ENCODE results near the gene GLB1L2. TPM values are rescaled to one million over a fixed set of nuclear protein-coding genes. Genes with fewer than 3 reads are reported as not detected.
"Not testable (repeated sequence)": the region's sequence is repeated elsewhere in the genome, so short reads cannot be mapped to it uniquely, and the experiment has no call there.

The GLB1L2 gene, protein sequence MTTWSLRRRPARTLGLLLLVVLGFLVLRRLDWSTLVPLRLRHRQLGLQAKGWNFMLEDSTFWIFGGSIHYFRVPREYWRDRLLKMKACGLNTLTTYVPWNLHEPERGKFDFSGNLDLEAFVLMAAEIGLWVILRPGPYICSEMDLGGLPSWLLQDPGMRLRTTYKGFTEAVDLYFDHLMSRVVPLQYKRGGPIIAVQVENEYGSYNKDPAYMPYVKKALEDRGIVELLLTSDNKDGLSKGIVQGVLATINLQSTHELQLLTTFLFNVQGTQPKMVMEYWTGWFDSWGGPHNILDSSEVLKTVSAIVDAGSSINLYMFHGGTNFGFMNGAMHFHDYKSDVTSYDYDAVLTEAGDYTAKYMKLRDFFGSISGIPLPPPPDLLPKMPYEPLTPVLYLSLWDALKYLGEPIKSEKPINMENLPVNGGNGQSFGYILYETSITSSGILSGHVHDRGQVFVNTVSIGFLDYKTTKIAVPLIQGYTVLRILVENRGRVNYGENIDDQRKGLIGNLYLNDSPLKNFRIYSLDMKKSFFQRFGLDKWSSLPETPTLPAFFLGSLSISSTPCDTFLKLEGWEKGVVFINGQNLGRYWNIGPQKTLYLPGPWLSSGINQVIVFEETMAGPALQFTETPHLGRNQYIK
- 1.7 TPM for total RNA-seq

DNA sequence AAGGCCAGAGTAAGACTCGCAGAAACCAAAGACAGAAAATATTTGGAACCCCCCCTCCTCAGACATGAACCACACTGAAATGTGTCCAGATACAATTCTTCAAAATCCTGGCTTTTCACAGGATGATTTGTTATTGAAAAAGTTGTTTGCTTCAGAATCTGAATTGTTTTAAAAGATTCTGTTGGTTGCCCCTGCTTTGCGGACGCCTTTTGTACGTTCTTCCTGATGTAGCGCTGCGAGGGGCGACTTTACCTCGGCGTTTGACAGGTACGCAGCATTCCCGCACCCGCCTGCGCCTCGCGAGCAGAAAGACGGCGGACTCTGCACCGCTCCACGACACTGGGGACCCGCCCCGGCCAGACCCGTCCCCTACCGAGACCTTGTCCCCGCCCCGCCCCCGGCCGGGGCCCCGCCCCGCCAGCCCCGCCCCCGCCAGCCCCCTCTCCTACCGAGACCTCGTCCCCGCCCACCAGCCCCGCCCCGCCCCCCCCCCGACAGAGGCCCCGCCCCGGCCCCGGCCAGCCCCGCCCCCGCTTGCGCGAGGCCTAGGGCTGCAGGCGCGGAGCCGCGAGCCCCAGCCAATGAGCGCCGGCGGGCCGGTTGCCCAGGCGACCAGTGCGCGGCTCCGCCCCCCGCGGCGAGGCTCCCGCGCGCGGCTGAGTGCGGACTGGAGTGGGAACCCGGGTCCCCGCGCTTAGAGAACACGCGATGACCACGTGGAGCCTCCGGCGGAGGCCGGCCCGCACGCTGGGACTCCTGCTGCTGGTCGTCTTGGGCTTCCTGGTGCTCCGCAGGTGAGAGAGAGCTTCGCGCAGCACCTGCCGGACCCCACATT is at the start of gene GLB1L2:
TSS of gene GLB1L2 (plus strand) at position 635 of the 835 bp plus-strand sequence. CDS start at position 709, 74 bp downstream.
- no peaks in the 10 kb centered on the region for H3K9me3 ChIP-seq
- intact Hi-C loops (cut with DNase I) = loop anchor here (2.0 to 5.0 kb wide), 4 partner anchors 79 to 364 kb away; partner anchors contain the start of genes ACAD8, THYN1 and VPS26B
- TF ChIP-seq, protein P1, sequence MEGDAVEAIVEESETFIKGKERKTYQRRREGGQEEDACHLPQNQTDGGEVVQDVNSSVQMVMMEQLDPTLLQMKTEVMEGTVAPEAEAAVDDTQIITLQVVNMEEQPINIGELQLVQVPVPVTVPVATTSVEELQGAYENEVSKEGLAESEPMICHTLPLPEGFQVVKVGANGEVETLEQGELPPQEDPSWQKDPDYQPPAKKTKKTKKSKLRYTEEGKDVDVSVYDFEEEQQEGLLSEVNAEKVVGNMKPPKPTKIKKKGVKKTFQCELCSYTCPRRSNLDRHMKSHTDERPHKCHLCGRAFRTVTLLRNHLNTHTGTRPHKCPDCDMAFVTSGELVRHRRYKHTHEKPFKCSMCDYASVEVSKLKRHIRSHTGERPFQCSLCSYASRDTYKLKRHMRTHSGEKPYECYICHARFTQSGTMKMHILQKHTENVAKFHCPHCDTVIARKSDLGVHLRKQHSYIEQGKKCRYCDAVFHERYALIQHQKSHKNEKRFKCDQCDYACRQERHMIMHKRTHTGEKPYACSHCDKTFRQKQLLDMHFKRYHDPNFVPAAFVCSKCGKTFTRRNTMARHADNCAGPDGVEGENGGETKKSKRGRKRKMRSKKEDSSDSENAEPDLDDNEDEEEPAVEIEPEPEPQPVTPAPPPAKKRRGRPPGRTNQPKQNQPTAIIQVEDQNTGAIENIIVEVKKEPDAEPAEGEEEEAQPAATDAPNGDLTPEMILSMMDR (IDR thresholded peaks at IDR 0.05) = no peak

DNA sequence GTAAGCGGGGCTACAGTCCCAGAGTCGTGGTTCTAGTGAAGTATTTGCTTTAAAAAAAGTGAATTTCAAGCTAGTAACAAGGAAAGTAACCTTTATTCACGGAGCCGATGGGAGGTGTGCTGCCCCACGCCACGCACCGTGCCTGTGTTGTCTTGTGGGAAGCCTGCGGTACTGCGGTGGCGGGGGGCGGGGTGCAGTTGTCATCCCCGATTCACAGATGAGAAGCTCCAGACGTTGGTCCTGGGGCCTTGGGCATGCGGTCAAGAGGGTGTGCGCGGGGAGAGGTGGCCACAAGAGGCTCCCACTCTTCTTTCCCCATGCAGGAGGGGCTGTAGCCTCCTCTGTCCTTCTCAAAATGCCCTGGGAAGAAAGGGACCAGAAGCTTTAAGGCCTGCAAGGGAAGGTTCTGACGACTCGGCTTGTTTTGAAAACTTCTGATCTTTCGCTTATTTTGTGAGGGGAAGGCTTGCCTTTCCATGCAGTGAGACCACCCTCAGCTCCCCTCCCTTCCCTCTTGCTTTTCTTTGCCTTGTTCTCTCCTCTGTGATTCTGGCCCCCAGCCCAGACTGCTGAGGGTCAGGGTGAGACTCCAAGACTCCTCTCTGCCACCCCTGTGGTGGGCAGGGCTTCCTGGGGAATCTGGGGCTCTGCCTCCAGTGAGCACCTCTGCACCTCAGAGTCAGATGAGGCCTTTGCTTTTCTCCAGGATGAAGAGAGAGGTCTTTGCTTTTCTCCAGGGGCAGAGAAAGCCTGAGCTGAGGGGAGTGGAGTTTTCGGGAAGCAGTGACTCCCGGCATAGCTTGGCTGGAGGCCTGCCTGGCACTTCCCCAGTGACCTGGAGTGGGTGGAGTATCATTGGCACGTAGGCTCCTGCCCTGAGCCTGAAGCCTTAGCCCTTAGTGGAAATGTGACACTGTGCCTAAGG is 49.4 kb upstream of the GLB1L2 start:
- H3K4me1 ChIP-seq = no peaks in the 10 kb centered on the region
- H3K27ac ChIP-seq = no peak overlapping the region
- no peaks in the 10 kb centered on the region for H3K27me3 ChIP-seq
- TF ChIP-seq, protein P1 (IDR thresholded peaks at IDR 0.05) = no peak
- DNase-seq (ENCODE audit: low spot score in 2 of 2) = peak in 1 of 2 donors; percentile 53
- intact Hi-C loops (cut with DNase I) = no loop called here
- H3K36me3 ChIP-seq = no peaks in the 10 kb centered on the region
- H3K9me3 ChIP-seq = no peaks in the 10 kb centered on the region
- no peak overlapping the region for H3K4me3 ChIP-seq

More for the DNA sequence above, at the start of gene GLB1L2:
- Histone ChIP-seq H3K4me1 (peaks cover 0 to 8% of the 10 kb centered on the region in 2 donors), H3K4me3 (peak within 1 kb of the TSS; percentile 58 to 61), H3K36me3 (no peaks in the 10 kb centered on the region), H3K27ac (no peak within 1 kb of the TSS), H3K27me3 (no peaks in the 10 kb centered on the region)
- DNase-seq (ENCODE audit: low spot score in 2 of 2) = peak in 1 of 2 donors; percentile 80

DNA sequence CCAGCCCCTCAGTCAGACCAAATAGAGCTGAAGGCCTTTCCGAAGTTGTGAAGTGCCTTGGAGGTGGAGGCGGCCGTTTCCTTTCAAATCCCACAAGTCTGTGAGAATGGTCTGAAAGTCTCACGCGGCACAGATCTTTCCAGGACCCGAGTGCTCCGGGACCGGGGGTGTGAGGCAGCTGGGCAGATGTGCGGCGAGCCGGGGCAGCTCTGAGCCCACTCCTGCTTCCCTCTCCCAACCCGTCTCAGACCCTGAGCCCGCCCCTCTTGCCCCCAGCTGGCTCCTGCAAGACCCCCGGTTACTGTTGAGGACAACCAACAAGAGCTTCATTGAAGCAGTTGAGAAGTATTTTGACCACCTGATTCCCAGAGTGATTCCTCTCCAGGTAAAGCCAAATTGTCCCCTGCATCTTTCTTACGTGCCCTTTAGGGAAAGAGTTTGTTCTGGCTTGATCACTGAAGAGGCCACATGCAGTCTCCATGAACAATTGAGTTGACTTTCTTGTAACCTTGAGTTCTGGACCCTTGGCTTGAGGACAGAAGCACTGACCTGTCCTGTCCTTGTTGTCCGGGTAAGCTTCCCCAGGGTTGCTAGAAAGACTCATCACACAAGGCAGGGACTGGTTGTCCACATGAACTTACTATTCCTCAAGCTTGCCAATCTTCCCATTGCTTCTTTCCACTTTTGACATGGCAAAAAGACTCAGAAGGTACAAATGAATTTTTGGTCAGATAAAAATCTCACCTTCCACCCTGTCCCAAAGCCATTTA is 48.1 kb upstream of the GLB1L2 start:
- Histone ChIP-seq H3K4me1 (no peaks in the 10 kb centered on the region), H3K9me3 (no peaks in the 10 kb centered on the region), H3K4me3 (no peak overlapping the region), H3K27me3 (no peaks in the 10 kb centered on the region), H3K36me3 (no peaks in the 10 kb centered on the region), H3K27ac (no peak overlapping the region)
- DNase-seq (ENCODE audit: low spot score in 2 of 2) = peak in 1 of 2 donors; percentile 52
- TF ChIP-seq, protein P1 (IDR thresholded peaks at IDR 0.05) = no peak
- intact Hi-C loops (cut with DNase I) = no loop called here

DNA sequence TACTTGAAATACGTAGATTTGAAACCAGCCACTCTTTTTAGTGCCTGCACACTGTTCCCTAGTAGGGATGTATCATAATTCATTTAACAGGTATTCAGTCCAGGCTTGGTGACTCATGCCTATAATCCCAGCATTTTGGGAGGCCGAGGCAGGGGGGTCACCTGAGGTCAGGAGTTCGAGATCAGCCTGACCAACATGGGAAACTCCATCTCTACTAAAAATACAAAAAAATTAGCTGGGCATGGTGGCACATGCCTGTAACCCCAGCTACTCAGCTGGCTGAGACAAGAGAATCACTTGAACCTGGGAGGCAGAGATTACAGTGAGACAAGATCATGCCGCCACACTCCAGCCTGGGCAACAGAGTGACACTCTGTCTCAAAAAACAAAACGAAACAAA is 47.4 kb upstream of the GLB1L2 start:
- H3K9me3 ChIP-seq; H3K27ac ChIP-seq; H3K36me3 ChIP-seq; H3K4me3 ChIP-seq; DNase-seq (ENCODE audit: low spot score in 2 of 2); H3K4me1 ChIP-seq; intact Hi-C loops (cut with DNase I); H3K27me3 ChIP-seq: not testable (repeated sequence)

DNA sequence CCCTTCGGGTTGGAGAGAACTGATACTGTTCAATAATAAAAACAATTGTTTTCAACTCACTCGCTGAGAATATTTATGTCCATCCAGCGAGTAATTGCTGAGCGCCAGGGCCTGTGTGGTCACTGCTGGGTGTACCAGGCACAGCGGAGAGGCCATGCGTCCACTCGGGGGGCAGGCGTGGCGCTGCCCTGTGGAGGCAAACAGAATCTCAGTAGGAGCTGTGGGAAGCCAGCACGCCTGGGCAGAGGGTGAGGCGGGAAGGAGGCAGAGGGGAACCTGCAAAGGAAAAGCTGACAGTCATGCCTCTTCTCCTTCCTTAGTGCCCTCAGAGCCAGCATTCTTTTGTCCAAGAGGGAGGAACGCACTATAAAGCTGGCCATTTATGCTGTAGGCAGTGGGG is 44.2 kb upstream of the GLB1L2 start:
- Histone ChIP-seq H3K4me1 (no peaks in the 10 kb centered on the region), H3K9me3 (no peaks in the 10 kb centered on the region), H3K27me3 (no peaks in the 10 kb centered on the region), H3K27ac (no peak overlapping the region), H3K36me3 (no peaks in the 10 kb centered on the region), H3K4me3 (no peak overlapping the region)
- DNase-seq (ENCODE audit: low spot score in 2 of 2) = peak in 1 of 2 donors; percentile 42
- intact Hi-C loops (cut with DNase I) = no loop called here
- TF ChIP-seq, protein P1 (IDR thresholded peaks at IDR 0.05) = no peak

Measured in ascending aorta (tissue), 2 donors.